GM18505 (cell line): ENCODE results near the gene RXFP4.

Experiments
- ATAC-seq: cut with Tn5 transposase; IDR thresholded peaks from one replicate; pipeline ENCODE4 v1.9.1; 2021; ENCODE audit not compliant: unreplicated experiment
- POLR2A ChIP-seq: IDR thresholded peaks from 4 replicates; pipeline ENCODE4 v1.6.1; 2011; ENCODE audit warnings: borderline replicate concordance; ENCODE audit not compliant: insufficient read depth, insufficient read length; ENCODE audit errors: extremely low read depth

Gene RXFP4

DNA sequence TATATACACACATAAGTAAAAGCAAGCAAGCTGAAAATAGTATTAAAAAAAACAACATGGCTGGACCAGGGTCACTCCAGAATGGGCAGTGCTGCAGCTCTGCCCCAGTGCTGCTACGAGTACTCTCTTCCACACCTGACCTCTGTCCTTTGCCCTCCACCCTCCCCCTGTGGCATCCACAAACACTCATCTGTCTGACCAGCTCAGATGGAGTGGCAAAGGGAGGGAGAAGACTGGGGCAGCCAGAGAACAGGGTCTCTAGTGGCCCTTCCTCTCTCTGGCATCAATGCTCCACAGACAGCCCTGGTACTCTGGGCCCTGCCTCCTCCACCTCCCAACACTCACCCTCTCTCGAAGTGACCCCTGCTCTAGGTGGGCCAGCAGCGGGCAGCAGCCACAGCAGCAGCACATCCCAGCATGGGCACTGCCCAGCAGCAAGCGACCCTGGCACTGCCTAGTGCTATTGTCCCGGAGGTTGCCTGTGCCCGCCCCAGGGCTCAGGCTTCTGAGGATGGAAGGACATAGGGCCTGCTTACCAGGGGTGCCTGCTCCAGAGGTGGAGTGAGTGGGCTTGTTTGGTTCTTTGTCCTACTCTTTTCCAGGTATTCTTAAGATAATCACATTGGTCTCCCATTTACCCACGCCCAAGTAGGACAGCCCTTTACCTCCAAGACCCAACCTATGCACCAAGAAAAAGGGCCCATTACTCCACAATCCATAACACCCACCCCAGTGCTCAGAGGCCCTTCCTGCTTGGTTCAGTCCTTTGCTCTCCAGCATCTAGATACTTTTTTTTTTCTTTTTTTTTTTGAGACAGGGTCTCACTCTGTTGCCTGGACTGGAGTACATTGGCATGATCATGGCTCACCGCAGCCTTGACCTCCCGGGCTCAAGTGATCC lies 30.7 kb downstream of the RXFP4 start:
- TF ChIP-seq POLR2A: no peak
- no peak for ATAC-seq

DNA sequence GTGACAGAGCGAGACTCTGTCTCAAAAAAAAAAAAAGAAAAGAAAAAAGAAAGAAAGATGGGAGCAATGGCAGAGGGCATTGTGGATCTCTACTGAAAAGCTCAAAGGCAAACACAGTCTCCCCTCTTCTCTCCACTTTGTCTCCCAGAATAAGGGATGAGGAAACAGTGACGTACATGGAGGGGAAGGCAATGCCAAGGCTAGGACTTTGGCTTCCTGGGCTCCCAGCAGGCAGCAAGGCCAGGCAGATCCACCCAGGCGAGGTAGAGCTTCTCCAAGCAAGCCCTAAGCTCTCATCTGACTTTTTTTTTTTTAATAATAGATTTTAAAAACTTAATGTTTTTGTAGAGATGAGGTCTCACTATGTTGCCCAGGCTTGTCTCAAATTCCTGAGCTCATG lies 32.3 kb downstream of the RXFP4 start:
- TF ChIP-seq POLR2A: no peak
- no peak for ATAC-seq

DNA sequence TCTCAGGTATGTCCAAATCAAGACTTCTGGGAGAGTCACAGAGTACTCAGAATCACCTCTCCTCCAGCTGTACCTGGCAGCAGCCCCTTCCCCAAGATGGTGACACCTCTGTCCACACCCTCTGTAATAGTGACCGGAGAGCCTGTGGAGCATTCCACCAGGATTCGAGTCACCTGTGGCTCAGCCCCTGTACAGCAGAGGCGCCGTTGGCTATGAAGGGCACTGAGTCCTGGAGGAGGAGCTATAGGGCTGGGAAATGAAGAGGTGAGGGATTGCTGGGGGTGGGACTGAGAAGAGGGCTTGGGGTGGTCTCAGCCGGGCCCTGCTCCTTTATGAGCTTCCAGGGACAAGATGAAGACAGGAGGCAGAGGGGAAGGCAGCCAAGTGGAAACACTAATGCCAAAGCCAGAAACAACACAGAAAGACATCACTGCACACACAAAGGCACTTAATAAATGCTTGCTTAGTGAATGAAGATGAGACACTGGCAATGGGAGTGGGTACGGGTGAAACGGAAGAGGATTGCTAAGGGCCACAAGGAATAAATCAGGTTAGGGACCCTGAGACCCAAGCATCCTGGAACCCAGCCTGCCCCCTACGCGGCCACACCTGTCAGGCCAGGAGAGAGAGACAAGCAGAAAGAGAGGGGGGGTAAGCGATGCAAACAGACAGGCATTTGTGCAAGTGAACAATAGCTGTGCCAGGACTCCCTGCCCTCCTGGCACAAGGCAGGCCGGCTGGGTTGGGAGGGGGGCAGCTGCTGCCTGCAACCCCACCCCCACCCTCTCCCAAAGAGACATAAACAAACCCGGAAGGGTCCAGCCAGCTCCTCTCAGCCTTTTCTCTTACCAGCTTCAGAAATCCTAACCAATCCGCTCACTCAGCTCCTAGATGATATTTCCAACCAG lies 33.0 kb downstream of the RXFP4 start:
- no peak for ATAC-seq
- TF ChIP-seq POLR2A: no peak

DNA sequence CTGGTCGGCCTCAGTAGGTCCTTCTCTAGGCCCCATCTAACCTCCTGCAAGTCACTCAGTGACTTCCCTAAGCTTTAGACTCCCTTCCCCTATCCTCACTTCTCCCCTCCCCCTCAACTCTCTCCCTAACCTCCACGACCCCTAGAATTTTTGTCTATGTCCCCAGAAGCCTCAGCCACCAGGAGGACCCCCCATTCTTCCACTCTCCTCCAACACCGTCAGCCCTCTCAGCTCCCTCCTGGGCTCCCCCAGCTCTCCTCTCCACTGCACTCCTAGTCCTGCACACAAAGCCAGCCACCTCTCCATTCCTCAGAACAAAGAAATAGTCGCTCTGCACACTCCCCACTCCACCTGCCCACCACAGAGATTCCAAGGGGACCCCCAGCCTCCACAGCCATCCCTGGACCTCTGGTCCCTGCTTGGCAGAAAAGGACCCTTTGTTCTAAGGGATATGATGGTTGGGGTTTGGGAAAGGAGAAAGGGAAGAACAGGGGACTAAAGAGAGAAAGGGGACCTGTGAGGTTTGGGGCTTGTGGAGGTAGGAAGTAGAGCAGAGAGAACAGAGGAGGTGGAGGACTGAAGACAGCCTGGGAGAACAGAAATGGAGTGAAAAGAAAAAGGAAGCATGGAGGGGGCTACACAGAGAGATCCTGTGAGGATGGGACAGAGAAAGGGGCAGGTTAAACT lies 34.1 kb downstream of the RXFP4 start:
- no peak for ATAC-seq
- no peak for TF ChIP-seq POLR2A

DNA sequence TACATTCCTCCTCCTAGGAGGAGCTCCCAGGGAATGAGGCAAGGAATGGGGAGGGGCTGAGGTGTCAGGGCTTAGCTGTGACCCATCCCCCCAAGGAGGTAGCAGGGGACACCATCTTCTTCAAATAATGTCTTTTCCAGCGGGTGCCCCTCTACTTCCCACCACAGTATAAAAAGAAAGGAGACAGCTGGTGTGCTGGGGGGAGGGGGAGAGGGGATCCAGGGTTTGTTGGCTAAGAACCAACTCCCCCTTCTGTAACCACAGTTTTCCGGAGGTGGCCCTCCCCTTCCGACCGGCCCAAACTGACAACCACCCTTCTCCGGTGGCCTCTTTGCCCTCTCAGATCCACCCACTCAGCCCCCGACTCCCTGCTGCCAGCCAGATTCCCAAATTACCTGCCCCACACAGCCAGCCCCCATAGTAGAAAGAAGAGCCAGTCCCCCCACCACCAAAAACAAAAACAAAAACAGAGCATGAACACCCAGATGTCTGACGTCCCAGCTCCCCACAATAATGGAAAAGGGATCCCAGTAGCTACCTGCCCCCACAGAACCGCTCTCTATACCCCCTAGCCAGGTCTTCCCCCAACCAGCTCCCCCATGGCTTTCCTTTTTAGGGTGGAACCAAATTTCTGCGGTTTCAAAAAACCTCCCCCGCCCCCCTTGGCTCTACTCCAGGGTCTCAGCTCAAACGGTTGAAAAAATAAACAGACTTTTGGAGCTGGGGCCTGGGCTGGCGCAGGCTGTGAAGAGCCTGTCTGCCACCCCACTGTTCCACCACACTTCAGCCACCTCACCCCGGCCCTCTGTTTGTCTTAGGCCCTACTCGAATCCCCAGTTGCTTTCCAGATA lies 34.8 kb downstream of the RXFP4 start:
- ATAC-seq: no peak
- peak; percentile 45 for TF ChIP-seq POLR2A

DNA sequence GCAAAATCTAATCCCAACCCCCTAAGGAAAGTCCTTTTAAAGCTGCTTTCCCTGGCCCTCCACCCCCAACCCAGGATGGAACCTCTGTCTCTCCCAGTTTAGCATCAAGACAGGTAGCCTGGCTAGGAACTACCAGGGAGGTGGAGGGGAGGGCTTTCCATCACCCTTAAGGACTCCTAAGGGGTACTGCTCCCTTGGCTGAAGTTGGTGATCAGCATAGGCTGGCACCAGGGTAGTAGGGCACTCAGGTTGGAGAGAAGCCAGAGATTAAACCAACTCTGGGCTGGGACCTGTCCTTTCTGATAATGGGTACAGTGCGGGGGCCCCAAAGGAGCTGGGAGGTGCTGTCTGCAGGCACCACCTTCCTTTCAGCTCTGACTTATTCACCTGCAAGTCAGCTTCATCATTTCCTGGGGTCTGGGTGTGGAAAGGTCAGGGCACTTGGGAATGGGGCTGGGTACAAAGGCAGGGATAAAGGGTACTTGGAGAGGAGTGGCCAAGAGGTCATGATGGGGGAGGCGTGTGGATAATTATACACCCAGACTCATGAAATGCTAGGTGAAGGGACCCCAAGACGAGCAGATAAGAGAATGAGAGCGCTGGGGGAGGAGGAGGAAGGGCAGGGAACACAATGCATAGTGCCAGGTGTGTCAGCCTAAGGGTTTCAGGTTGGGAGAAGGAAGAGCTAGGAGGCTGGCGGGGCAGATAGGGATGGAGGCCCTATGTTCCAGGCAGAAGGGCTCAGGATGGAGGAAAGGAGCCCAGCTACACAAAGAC lies 35.7 kb downstream of the RXFP4 start:
- no peak for TF ChIP-seq POLR2A
- ATAC-seq: no peak

DNA sequence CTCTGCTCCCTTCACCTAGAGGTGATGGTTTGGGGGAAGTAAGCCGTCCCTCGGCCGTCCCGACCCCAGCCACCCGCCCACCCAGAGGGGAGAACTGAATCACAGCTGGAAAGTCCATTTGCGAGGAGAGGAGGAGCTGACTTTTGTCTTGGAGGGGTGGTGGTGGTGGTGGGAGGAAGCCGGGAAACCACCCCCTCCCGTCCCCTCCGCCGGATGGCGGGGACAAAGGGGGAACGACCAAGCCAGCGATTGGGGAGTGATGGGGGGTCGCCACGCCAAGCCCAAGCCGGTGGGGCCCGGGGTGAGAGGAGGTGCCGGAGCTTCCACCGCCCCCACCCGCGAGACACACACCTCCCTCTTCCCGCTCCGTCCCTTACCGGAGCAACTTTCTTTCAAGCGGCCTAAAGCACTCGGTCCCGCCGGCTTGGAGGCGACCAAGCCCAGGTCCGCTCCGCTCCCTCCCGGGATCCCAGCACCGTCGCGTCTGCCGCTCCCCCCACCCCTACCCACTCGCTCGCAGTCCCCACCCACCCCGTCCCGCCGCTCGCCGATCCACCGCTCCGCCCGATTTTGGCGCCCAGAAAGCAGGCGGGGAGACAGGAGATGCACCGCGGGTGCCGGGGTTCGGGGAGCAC lies 36.4 kb downstream of the RXFP4 start:
- TF ChIP-seq POLR2A: peak; percentile 60
- ATAC-seq: no peak

DNA sequence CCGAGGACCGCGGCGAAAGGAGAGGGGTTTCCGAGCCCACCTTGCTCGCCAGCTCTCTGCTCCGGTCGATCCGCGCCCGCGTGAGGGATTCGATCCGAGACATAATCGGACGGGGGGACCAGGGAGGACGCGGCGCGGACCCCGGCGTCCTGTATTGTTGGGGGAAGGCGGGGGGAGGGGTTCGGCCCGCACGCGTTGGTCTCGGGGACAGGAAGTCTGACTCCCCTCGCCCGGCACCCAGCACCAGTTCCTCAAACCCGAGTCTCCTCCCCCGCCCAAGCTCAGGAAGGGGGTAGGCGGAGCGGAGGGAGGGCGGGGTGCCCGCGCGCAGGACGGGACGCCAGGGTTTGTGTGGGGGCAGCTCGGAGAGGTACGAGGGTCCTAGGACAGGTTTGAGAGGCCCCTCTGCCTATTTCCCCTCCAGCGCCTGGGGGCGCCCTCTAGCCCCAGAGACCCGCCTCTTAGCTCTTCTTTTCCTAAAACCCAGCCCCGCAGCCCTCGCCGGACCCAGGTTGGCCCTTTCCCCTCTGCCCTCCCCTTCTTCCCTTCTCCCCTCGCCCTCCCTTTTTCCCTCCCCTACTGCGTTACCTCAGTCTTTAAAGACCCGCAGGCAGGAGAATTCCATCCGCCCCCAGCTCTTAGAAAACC lies 37.0 kb downstream of the RXFP4 start, which contains the start of gene ARHGEF2:
ARHGEF2 (minus strand) TSS at position 223 of the 648 bp plus-strand sequence; CDS start at position 103, 120 bp downstream.
- ATAC-seq: peak; percentile 40
- peak; percentile 85 for TF ChIP-seq POLR2A

DNA sequence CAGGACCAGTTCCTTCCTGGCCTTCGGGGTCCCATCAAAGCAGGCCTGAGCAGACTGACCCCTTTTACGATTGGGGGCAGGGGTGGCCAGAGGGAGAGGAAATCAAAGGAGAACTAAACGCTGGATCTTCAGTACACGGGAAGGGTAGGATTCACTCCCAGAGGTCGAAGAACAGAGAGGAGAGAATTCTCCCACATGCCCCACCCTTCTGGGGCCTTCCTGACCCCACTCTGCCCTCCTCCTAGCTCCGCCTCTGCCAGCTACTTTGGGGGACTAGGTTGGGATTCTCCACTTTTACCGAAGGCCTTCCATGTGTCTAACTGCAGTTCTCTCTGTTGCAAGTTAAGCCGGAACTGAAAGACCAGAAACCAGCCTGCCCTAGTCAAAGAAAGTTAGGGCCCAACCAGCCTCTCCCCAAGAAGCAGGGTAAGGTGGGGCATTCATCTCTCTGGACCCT lies 37.6 kb downstream of the RXFP4 start:
- no peak for ATAC-seq

DNA sequence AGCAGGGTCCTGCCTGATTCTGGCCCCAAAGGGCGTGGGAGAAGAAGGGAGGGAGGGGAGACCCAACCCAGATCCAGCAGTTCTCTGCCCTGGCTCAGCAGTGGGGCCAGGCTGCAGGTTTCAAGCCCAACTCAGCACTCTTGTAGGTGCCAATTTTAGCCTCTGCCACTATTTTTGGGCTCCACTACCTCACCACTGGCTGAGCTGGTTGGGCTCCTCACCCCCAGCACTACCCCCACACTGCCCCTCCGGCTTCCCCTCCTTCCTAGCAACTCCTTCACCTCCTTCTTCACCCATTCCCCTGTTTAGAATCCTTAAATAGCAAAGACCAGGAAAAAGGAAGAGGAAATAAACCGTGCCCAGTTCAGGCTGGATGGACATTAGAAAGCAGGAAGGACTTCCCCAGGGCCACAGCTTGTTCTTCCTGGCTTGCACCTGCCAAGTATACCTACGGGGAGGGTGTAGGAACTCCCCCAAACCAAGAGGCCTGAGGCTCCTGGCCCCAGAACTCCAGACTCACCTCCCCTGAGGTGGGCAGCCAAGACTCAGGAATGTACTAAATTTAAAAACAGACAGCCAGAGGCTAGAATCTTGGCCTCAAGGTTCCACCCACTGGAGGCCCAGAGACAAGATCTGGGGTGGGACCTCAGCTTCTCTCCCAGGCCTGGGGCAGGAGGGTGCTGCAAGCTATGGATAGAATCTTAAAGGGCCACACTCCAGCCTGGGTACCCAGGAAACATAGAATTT lies 38.3 kb downstream of the RXFP4 start:
- ATAC-seq: no peak

More for the DNA sequence above, 37.6 kb downstream of the RXFP4 start:
- TF ChIP-seq POLR2A: peak; percentile 12

More for the DNA sequence above, 38.3 kb downstream of the RXFP4 start:
- TF ChIP-seq POLR2A: peak; percentile 46
